Measurements from ENCODE around the gene MACF1. TPM values are rescaled to one million over a fixed set of nuclear protein-coding genes. Genes with fewer than 3 reads are reported as not detected.

The MACF1 gene
- total and polyA plus RNA-seq, 2 of the 13 experiments (the other 11 are each of a cell fraction or from before 2014, with no cell fraction given): 36.7 to 65.4 TPM

DNA sequence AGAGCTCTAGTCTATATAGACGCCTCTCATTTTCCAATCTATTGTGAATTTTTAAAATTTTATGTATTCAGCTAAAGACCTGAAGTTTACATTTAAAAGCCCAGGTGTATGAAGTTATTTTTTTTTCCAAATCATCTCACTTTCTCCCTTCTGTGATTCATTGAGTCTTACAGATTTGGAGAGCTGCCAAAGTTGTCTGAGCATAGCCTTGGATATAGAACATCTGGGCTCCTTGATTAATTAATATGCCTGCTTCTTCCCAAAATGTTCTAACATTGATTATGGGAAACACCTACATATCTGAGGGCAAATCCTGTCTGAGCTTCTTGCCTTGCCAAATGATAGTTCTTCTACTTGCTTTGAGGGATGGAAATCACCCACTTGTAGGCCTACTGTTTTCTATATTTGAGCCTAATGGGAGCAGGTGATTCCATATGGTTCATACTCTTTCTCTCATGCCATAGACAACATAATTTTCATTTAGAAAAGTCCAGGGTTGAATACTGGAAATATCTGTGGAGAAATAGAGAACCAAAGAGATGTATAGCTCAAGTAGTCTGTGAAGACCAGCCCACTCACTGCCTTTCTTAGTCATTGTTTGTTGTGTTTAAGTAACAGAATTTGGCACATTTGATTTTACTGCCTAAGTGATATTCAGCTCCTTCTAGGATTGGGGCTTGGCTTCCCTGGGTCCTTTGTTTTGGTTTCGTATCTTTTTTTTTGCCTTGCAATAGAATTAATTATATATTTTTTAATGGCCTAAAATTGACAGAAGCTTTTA lies 46.2 kb downstream of the MACF1 start:
- no peaks in the 10 kb centered on the region for H4K20me1 ChIP-seq (ENCODE audit: insufficient read depth, low read length)
- no peak overlapping the region for H3K4me3 ChIP-seq (replicated peaks in 1 of 3; ENCODE audit: insufficient read depth in 1 of 3, low read depth in 2 of 3, low read length in 3 of 3)
- in situ Hi-C loops (cut with HindIII; ENCODE audit: extremely low pct_ligation_motif_present, low pct_unique_long_range_greater_than_20kb) (loop anchor here (5.0 kb wide), 1 partner anchor 53 kb away; no protein-coding TSS in a partner anchor), intact Hi-C loops (cut with micrococcal nuclease; ENCODE audit: unreplicated experiment) (no loop called here)
- H3K4me2 ChIP-seq (ENCODE audit: low read depth, low read length): no peak overlapping the region
- CTCF ChIA-PET (ENCODE audit: low intra/inter-chr PET ratio, low total read pairs): no interaction called here
- H3K27ac ChIP-seq (ENCODE audit: extremely low read length, insufficient read depth, low read length): no peak overlapping the region
- no peak overlapping the region for H3K9ac ChIP-seq (ENCODE audit: insufficient read depth, low read depth, low read length)
- WGBS (ENCODE audit: low lambda C conversion rate): 98% methylated on average over 2 of the region's 2 CpGs
- H3K79me2 ChIP-seq (ENCODE audit: insufficient read depth, low read length): no peaks in the 10 kb centered on the region
- TF ChIP-seq MEIS1 (CRISPR knock-in tag; IDR thresholded peaks at IDR 0.05; ENCODE audit: borderline replicate concordance) (no peak), ERF (CRISPR knock-in tag; IDR thresholded peaks at IDR 0.05) (no peak), JARID2 (CRISPR knock-in tag; IDR thresholded peaks at IDR 0.05; ENCODE audit: insufficient replicate concordance) (no peak), PCBP1 (IDR thresholded peaks at IDR 0.05; ENCODE audit: borderline replicate concordance, low read depth, low read length) (no peak), MTA1 (CRISPR knock-in tag; IDR thresholded peaks at IDR 0.05; ENCODE audit: borderline replicate concordance) (no peak), ZSCAN25 (CRISPR knock-in tag; IDR thresholded peaks at IDR 0.05) (no peak), ZFP41 (CRISPR knock-in tag; IDR thresholded peaks at IDR 0.05; ENCODE audit: borderline replicate concordance) (no peak), ZNF747 (CRISPR knock-in tag; IDR thresholded peaks at IDR 0.05; ENCODE audit: borderline replicate concordance) (no peak)
- TF ChIP-seq, protein P1, sequence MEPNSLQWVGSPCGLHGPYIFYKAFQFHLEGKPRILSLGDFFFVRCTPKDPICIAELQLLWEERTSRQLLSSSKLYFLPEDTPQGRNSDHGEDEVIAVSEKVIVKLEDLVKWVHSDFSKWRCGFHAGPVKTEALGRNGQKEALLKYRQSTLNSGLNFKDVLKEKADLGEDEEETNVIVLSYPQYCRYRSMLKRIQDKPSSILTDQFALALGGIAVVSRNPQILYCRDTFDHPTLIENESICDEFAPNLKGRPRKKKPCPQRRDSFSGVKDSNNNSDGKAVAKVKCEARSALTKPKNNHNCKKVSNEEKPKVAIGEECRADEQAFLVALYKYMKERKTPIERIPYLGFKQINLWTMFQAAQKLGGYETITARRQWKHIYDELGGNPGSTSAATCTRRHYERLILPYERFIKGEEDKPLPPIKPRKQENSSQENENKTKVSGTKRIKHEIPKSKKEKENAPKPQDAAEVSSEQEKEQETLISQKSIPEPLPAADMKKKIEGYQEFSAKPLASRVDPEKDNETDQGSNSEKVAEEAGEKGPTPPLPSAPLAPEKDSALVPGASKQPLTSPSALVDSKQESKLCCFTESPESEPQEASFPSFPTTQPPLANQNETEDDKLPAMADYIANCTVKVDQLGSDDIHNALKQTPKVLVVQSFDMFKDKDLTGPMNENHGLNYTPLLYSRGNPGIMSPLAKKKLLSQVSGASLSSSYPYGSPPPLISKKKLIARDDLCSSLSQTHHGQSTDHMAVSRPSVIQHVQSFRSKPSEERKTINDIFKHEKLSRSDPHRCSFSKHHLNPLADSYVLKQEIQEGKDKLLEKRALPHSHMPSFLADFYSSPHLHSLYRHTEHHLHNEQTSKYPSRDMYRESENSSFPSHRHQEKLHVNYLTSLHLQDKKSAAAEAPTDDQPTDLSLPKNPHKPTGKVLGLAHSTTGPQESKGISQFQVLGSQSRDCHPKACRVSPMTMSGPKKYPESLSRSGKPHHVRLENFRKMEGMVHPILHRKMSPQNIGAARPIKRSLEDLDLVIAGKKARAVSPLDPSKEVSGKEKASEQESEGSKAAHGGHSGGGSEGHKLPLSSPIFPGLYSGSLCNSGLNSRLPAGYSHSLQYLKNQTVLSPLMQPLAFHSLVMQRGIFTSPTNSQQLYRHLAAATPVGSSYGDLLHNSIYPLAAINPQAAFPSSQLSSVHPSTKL (CRISPR knock-in tag; IDR thresholded peaks at IDR 0.05): no peak
- TF ChIP-seq, protein P2, sequence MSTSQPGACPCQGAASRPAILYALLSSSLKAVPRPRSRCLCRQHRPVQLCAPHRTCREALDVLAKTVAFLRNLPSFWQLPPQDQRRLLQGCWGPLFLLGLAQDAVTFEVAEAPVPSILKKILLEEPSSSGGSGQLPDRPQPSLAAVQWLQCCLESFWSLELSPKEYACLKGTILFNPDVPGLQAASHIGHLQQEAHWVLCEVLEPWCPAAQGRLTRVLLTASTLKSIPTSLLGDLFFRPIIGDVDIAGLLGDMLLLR (CRISPR knock-in tag; IDR thresholded peaks at IDR 0.05): no peak
- TF ChIP-seq, protein P3, sequence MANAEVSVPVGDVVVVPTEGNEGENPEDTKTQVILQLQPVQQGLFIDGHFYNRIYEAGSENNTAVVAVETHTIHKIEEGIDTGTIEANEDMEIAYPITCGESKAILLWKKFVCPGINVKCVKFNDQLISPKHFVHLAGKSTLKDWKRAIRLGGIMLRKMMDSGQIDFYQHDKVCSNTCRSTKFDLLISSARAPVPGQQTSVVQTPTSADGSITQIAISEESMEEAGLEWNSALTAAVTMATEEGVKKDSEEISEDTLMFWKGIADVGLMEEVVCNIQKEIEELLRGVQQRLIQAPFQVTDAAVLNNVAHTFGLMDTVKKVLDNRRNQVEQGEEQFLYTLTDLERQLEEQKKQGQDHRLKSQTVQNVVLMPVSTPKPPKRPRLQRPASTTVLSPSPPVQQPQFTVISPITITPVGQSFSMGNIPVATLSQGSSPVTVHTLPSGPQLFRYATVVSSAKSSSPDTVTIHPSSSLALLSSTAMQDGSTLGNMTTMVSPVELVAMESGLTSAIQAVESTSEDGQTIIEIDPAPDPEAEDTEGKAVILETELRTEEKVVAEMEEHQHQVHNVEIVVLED (CRISPR knock-in tag; IDR thresholded peaks at IDR 0.05; ENCODE audit: borderline replicate concordance): no peak
- TF ChIP-seq, protein P4, sequence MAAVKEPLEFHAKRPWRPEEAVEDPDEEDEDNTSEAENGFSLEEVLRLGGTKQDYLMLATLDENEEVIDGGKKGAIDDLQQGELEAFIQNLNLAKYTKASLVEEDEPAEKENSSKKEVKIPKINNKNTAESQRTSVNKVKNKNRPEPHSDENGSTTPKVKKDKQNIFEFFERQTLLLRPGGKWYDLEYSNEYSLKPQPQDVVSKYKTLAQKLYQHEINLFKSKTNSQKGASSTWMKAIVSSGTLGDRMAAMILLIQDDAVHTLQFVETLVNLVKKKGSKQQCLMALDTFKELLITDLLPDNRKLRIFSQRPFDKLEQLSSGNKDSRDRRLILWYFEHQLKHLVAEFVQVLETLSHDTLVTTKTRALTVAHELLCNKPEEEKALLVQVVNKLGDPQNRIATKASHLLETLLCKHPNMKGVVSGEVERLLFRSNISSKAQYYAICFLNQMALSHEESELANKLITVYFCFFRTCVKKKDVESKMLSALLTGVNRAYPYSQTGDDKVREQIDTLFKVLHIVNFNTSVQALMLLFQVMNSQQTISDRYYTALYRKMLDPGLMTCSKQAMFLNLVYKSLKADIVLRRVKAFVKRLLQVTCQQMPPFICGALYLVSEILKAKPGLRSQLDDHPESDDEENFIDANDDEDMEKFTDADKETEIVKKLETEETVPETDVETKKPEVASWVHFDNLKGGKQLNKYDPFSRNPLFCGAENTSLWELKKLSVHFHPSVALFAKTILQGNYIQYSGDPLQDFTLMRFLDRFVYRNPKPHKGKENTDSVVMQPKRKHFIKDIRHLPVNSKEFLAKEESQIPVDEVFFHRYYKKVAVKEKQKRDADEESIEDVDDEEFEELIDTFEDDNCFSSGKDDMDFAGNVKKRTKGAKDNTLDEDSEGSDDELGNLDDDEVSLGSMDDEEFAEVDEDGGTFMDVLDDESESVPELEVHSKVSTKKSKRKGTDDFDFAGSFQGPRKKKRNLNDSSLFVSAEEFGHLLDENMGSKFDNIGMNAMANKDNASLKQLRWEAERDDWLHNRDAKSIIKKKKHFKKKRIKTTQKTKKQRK (IDR thresholded peaks at IDR 0.05; ENCODE audit: low read length): no peak
- TSS peak; percentile 39 for BruUV-seq (replicated peaks)
- no peaks in the 10 kb centered on the region for H3K27me3 ChIP-seq (ENCODE audit: control insufficient read depth in 1 of 2, insufficient read depth in 2 of 2, low read length in 2 of 2)
- H2AFZ ChIP-seq (ENCODE audit: low read length): no peak overlapping the region
- FAIRE-seq: no peak
- POLR2A ChIA-PET: no interaction called here
- H3K9me3 ChIP-seq (ENCODE audit: low read length): no peaks in the 10 kb centered on the region
- no peaks in the 10 kb centered on the region for H3K4me1 ChIP-seq (ENCODE audit: insufficient read depth, low read length)
- H3K36me3 ChIP-seq (replicated peaks in 1 of 2; ENCODE audit: control insufficient read depth in 1 of 2, insufficient read depth in 2 of 2, low read length in 2 of 2): peaks cover 12 to 42% of the 10 kb centered on the region in 2 experiments
- DNase-seq (ENCODE audit: low spot score): no peak
- ATAC-seq: no peak

Data from HepG2 (cell line).